ENCODE measurements around the gene ZNF473.

Gene ZNF473

GRCh38 chr19:50025794-50026549, at the start of gene ZNF473:
ZNF473 (plus strand) TSS chr19:50026005; CDS start chr19:50031083, 5,078 bp downstream.
- no peak for FAIRE-seq

DNA sequence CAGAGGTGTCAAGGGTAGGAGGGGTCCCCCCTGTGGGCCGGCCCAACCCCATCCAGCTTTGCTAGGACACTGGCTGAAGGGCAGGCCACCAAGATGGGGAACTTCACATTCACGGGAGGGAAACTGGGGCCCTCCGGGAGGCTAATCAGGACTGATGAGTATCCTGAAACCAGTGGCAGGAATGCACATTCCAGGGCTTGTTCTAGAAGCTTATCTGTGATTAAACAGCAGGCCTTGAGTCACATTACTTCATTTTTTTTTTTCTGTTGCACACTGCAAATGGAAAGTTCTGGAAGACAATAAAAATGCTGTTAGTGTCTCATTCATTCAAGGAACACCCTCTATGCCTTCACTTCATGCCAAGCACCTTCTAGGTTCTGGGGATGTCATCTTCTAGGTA, 49.3 kb upstream of the ZNF473 start:
- no peak for FAIRE-seq

GRCh38 chr19:49977076-49977475, 48.7 kb upstream of the ZNF473 start:
- no peak for FAIRE-seq

GRCh38 chr19:49977881-49978280, 47.9 kb upstream of the ZNF473 start:
- FAIRE-seq = no peak

DNA sequence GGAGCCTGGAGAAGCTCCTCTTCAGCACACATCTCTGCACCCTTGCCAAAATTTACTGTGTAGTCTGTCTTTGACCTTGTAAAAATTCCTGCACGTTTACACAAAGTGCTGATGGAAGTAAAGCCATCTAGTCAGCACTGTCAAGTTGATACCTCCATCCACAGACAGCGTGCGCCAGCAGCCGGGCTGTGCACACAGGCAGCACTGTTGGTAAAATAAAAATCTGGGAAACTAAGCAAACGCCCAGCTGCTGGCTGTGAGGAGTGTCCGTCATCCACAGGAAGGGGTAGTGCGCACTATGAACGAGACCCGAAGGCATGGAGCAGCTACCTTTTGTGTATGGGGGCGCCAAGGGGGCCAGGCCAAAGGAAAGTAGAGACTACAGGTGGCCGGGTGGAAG, 47.5 kb upstream of the ZNF473 start:
- no peak for FAIRE-seq

GRCh38 chr19:49981603-49982593, 43.9 kb upstream of the ZNF473 start:
- no peak for FAIRE-seq

DNA sequence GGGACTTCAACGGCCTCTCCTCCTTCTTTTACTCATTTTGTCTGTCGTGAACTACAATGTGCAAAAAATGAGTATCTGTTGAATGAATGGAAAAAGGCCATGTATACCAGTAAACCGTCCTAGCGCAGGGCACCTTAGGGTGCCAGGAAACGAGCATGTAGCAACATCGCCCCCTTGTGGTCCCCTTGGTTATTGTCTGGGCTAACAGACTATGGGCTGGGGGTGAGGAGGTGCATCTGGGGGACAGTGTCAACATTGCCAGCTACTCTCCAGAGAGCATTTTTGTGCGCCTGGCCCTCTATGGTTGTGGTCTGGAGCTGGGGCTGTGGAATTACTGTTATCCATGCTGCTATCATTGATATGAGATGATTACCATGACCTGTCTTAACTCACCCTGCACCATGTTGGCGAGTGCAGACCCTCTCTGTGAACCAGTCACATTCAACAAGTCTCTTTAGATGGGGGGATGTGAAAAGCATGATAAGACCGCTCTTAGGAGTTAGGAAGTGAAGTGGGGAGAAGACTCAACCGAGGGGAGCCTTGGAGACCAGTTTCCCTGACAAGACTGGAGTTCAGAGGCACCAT, 42.1 kb upstream of the ZNF473 start:
- no peak for FAIRE-seq

GRCh38 chr19:49984491-49984890, 41.3 kb upstream of the ZNF473 start:
- FAIRE-seq = no peak

- FAIRE-seq = no peak
Observed at GRCh38 chr19:49985871-49986270, 39.9 kb upstream of the ZNF473 start.

DNA sequence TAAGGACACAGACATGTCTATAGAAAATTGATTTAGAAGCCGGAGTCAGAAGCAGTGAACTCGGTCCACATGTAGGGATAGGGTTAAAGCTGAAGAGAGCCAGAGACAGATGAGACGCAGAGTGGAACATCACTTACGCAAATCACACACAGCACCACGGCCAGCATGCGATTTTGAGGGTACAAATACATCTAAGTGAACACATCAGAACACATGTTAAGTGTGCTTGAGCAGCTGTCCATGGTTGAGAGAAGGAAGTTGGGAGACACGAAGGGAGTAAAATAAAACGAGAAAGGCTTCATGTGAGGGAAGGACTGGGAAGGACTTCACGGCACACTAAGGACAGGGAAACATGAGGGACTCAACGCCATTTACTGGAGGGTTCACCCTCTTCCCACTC, 39.5 kb upstream of the ZNF473 start:
- FAIRE-seq = no peak

- no peak for FAIRE-seq
Observed at GRCh38 chr19:49987159-49987698, 38.6 kb upstream of the ZNF473 start.

DNA sequence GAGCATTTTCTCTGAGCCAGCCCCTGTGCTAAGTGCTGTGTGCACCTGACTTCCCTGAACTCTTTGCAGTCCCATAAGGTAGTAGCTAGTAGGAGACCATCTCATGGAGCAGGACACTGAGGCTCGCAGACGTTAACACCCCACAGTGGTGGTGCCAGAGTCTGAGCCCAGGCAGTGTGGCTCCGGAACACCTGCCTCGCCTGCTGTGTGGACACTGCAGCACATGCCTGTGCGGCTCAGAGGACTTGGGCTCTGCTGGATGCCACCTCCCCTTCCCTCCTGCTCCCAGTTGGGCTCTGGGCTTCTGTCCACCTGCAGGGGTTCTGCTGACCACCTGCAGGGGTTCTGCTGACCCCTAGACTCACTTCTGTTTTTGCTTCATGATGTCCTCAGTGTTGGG, 37.8 kb upstream of the ZNF473 start:
- FAIRE-seq = no peak

- no peak for FAIRE-seq
Observed at GRCh38 chr19:49988433-49988832, 37.4 kb upstream of the ZNF473 start.

DNA sequence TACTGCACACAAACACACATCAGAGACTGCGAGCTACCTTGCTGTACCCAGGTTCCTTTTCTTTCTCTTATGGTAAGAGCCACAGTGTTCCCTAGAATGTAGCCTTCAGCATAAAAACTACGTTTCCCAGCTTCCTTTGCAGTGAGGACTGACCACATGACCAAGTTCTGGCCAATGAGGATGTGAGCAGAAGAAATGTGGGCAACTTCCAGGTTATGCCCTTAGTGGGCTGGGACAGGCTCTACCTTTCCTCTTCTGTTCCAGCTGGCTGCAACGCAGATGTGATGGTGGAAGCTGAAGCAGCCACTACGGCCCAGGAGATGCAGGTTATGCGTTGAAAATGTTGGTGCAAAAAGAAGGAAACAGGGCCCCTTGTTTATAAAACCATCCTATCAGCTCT, 28.1 kb upstream of the ZNF473 start:
- FAIRE-seq = no peak

DNA sequence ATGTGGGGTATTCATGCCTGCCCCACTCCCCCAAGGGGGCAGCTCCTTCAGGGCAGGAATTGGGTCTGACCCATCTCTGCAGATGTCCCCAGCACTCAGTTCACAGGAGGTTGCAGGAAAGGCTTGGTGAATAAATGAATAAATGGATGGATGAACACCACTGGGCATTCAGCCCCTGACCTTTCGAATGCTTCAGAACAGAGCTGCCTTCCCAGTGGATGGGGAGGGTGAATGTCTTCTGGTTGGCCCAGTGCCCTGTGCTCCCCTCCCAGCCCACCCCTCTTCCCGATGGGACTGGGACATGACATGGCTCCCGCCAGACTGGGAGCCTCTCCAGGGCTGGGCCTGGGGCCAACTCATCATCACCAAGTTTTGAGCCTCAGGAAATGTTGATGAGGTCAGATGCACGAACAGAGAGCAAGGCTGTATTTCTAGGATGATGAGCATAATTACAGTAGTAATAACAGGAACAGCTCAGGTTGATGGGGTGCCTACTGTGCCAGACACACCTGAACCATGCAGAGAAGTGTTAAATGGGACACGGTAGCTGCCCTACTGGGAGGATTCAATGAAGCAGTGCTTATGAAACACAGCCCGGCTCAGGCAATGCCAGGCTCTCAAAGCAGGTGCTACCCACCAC, 26.3 kb upstream of the ZNF473 start:
- FAIRE-seq = no peak

DNA sequence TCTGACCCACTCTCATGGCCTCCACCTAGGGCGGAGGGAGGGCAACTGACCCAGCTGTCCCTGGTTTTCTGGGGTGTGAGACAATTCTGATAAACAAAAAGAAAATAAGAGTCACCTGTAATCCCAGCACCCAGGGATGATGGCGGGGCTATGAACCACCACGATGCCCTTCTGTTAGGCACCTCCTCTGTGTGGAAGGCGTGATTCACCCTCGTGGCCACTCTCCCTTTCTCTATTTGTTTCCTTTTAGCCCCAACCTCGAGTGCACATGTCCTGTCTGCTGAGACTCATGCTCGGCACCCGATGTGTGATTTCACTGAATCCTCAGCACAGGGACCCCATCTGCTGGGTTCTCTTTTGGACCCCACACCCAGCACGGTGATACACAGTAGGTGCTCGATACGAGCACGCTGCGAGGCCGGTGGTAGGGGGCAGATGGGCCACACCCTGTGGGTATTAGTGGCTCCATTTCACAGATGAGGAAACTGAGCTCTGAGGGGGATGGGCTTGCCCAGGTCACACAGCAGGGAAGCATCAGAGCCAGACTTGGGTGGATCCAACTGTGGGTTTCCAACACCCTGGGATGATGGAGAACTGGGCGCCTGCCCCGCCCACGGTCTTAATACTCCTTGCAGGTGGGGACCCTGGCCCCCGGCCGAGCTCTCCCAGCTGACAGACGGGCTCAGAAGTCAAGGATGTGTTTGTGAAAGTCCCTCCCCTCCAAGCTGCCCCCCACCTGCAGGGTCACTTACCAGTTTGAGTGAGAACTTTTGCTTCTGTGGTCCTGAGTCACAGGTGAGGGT, 25.6 kb upstream of the ZNF473 start:
- FAIRE-seq = no peak

DNA sequence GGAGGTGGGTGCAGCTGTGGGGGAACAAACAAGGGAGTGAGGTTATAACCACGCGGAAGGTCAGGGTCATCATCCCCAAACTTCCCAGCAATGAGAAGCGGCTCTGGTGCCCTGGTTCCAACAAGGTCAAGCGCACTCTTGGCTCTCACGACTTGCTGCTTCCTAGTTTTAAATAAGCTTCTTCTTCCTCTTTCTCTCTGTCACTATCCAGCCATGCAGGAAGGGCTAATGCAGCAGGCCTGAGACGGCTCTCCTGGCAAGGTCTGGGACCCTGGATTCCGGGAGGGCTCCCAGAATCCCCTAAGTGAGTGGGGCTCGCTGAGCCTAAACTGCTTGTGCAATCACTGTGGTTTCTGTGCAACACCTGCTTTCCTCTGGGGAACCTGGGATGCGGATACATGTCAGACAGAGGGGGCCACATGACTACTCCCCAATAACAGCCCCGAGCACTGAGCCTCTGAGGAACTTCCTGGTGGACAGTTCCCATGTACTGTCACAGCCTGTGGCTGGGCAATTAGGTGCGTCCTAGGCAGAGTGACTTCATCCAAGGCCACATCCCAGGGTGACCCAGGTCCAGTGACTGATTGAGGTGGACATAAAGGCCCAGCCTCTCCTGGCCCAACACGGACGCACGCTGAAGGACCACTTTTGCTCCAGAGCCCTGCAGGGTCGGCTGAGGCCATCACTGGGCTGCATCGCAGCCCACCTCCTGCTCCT, 24.8 kb upstream of the ZNF473 start:
- FAIRE-seq = no peak

GRCh38 chr19:50001775-50002174, 24.0 kb upstream of the ZNF473 start:
- FAIRE-seq = no peak

- FAIRE-seq = no peak
Observed at GRCh38 chr19:50002386-50002960, 23.3 kb upstream of the ZNF473 start.

GRCh38 chr19:50003254-50003788, 22.5 kb upstream of the ZNF473 start:
- FAIRE-seq = no peak
